Keratinocyte (primary cell): ENCODE measurements around the gene BRSK2. TPM values are rescaled to one million over a fixed set of nuclear protein-coding genes. Genes with fewer than 3 reads are reported as not detected.

ENCODE experiments used
- DNase-seq: peaks from one replicate; pipeline ENCODE4 v3.0.0-alpha.2; 2011; ENCODE audit warnings: low read depth, missing footprints, low spot score
- FAIRE-seq: peaks from 2 replicates; lab custom pipeline; 2011; peaks lifted over from hg19 to GRCh38; lab: Jason Lieb, UNC
- H2AFZ ChIP-seq: 2 replicates; pipeline ENCODE4 v1.6.0; 2012; ENCODE audit warnings: low read length, control low read depth, inconsistent platforms; ENCODE audit not compliant: control insufficient read depth
- H3K27ac ChIP-seq: 2 replicates; pipeline ENCODE4 v1.5.1; 2011; ENCODE audit warnings: low read length; ENCODE audit not compliant: control insufficient read depth, insufficient read depth
- H3K27me3 ChIP-seq: 3 replicates; pipeline ENCODE4 v1.6.0; 2011; ENCODE audit warnings: low read length; ENCODE audit not compliant: control insufficient read depth, insufficient read depth; ENCODE audit errors: extremely low read depth
- H3K36me3 ChIP-seq, 2 experiments: 2 replicates in 1 of 2; 3 replicates in 1 of 2; pipeline ENCODE4 v1.5.1; 2011; ENCODE audit warnings: low read length in 2 of 2, mild to moderate bottlenecking in 1 of 2; ENCODE audit not compliant: control insufficient read depth in 2 of 2, insufficient read depth in 2 of 2; ENCODE audit errors: extremely low read depth in 1 of 2
- H3K4me1 ChIP-seq: 3 replicates; pipeline ENCODE4 v1.5.1; 2011; ENCODE audit warnings: low read length; ENCODE audit not compliant: control insufficient read depth, insufficient read depth; ENCODE audit errors: extremely low read depth
- H3K4me2 ChIP-seq: 3 replicates; pipeline ENCODE4 v1.6.0; 2011; ENCODE audit warnings: low read depth, low read length; ENCODE audit not compliant: control insufficient read depth, insufficient read depth; ENCODE audit errors: extremely low read depth
- H3K4me3 ChIP-seq, 3 experiments: fragments of 200-600 bp in 1 of 3; sonication (generic) in 1 of 3; 2 replicates in 2 of 3; 3 replicates in 1 of 3; pipeline ENCODE4 v1.5.1; 2011 to 2016; ENCODE audit warnings: low read length in 3 of 3, mild to moderate bottlenecking in 3 of 3, control low read depth in 2 of 3, inconsistent platforms in 1 of 3, low read depth in 1 of 3, mixed read lengths in 1 of 3, mixed run types in 1 of 3, moderate library complexity in 1 of 3; ENCODE audit not compliant: control insufficient read depth in 2 of 3, insufficient read depth in 2 of 3; ENCODE audit errors: extremely low read depth in 1 of 3
- H3K79me2 ChIP-seq: 2 replicates; pipeline ENCODE4 v1.6.0; 2012; ENCODE audit warnings: low read length; ENCODE audit not compliant: control insufficient read depth, insufficient read depth
- H3K9ac ChIP-seq: 3 replicates; pipeline ENCODE4 v1.6.0; 2011; ENCODE audit warnings: low read length; ENCODE audit not compliant: control insufficient read depth, insufficient read depth; ENCODE audit errors: extremely low read depth
- H3K9me1 ChIP-seq: 3 replicates; pipeline ENCODE4 v1.6.0; 2011; ENCODE audit warnings: low read length; ENCODE audit not compliant: control insufficient read depth, insufficient read depth; ENCODE audit errors: extremely low read depth
- H3K9me3 ChIP-seq: 2 replicates; pipeline ENCODE4 v1.5.1; 2012; ENCODE audit warnings: low read depth, low read length; ENCODE audit not compliant: control insufficient read depth
- H4K20me1 ChIP-seq: 3 replicates; pipeline ENCODE4 v1.6.0; 2011; ENCODE audit warnings: low read length; ENCODE audit not compliant: control insufficient read depth, insufficient read depth; ENCODE audit errors: extremely low read depth
- EZH2 ChIP-seq: IDR thresholded peaks from one replicate; pipeline ENCODE4 v1.6.1; 2012; ENCODE audit warnings: inconsistent platforms, mild to moderate bottlenecking, low read length, moderate library complexity
- dilution Hi-C: fragments of 300-500 bp; cut with MboI; formaldehyde crosslinking; loops from one replicate; pipeline ENCODE4 v1.7.0; 2020; ENCODE audit warnings: low sequenced_read_pairs; ENCODE audit not compliant: extremely low pct_ligation_motif_present
- polyA plus RNA-seq, 5 experiments: library from polyadenylated mRNA; depleted of rRNA in 3 of 5; stranded (reverse) in 3 of 5; stranded (forward) in 1 of 5; unstranded in 1 of 5; fragments of >200 nt; gene quantifications; 1 replicate in 1 of 5; 2 replicates in 3 of 5; 3 replicates in 1 of 5; pipeline versions ENCODE4 v1.2.1 to v1.2.3, GENCODE V29; 2011 to 2012; ENCODE audit warnings: missing spikeins in 2 of 5, low read depth in 1 of 5, low replicate concordance in 1 of 5
- TF ChIP-seq, protein P1 (sequence below), 3 experiments: IDR thresholded peaks in 1 of 3; conservative IDR thresholded peaks in 1 of 3; optimal IDR thresholded peaks in 1 of 3; 2 replicates in 2 of 3; 3 replicates in 1 of 3; pipeline versions ENCODE3 to v1.5.1; 2011; ENCODE audit warnings: low read length in 3 of 3, mild to moderate bottlenecking in 3 of 3, moderate library complexity in 2 of 3, control low read depth in 1 of 3, inconsistent platforms in 1 of 3; ENCODE audit not compliant: insufficient read depth in 2 of 3; ENCODE audit errors: extremely low read depth in 1 of 3

Gene BRSK2
- polyA plus RNA-seq, 1 donor (not counting 4 experiments of a cell fraction or from before 2014, with no cell fraction given) = 0.09 TPM

DNA sequence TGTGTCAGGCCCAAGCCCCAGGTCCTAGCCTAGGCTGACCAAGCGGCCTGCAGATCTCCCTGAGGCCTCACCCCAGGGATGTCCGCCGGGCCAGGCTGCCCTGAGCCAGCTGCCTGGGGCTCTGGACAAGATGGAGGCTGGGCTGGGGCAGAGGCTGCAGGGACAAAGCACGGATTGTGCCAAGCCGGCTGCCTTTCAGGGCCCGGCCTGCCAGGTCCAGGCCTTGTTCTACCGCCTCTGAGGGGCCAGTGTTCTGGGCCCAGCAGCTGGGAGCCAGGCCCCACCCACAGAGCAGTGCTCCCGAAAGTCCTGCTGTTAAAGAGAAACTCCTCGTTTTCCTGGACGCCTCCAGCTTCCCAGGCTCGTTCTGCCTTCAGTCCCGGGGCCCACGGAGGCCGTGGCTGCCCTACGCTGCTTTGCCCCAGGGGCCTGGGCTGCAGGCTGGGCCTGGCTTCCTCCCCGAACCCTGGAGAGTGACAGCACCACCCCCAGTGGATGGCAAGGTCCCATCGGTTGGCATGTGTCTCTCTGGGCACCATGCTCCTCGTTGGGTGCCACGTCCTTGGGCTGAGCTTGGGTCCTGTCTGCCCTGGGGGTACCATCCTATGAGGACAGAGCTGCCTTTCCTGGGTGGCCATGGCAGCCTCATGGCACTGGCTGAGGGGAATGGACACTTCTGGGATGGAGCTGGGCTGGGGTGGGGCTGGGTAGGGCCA, 7.6 kb downstream of the BRSK2 start:
- TF ChIP-seq, protein P1, sequence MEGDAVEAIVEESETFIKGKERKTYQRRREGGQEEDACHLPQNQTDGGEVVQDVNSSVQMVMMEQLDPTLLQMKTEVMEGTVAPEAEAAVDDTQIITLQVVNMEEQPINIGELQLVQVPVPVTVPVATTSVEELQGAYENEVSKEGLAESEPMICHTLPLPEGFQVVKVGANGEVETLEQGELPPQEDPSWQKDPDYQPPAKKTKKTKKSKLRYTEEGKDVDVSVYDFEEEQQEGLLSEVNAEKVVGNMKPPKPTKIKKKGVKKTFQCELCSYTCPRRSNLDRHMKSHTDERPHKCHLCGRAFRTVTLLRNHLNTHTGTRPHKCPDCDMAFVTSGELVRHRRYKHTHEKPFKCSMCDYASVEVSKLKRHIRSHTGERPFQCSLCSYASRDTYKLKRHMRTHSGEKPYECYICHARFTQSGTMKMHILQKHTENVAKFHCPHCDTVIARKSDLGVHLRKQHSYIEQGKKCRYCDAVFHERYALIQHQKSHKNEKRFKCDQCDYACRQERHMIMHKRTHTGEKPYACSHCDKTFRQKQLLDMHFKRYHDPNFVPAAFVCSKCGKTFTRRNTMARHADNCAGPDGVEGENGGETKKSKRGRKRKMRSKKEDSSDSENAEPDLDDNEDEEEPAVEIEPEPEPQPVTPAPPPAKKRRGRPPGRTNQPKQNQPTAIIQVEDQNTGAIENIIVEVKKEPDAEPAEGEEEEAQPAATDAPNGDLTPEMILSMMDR (optimal IDR thresholded peaks at IDR 0.05 in 1 of 3, IDR thresholded peaks at IDR 0.05 in 1 of 3, conservative IDR thresholded peaks at IDR 0.05 in 1 of 3; ENCODE audit: extremely low read depth in 1 of 3, insufficient read depth in 2 of 3, low read length in 3 of 3) = no peak
- no peak for TF ChIP-seq EZH2
- FAIRE-seq = no peak
- dilution Hi-C loops = no loop called here
- no peak for DNase-seq
- Histone ChIP-seq H2AFZ (no peak overlapping the region), H3K4me2 (no peak overlapping the region), H3K27ac (no peak overlapping the region), H3K4me1 (no peaks in the 10 kb centered on the region), H3K79me2 (no peaks in the 10 kb centered on the region), H4K20me1 (no peaks in the 10 kb centered on the region), H3K9me3 (no peaks in the 10 kb centered on the region), H3K9ac (no peak overlapping the region), H3K9me1 (no peaks in the 10 kb centered on the region), H3K36me3 (no peaks in the 10 kb centered on the region), H3K4me3 (no peak overlapping the region), H3K27me3 (peaks cover 7% of the 10 kb centered on the region)

DNA sequence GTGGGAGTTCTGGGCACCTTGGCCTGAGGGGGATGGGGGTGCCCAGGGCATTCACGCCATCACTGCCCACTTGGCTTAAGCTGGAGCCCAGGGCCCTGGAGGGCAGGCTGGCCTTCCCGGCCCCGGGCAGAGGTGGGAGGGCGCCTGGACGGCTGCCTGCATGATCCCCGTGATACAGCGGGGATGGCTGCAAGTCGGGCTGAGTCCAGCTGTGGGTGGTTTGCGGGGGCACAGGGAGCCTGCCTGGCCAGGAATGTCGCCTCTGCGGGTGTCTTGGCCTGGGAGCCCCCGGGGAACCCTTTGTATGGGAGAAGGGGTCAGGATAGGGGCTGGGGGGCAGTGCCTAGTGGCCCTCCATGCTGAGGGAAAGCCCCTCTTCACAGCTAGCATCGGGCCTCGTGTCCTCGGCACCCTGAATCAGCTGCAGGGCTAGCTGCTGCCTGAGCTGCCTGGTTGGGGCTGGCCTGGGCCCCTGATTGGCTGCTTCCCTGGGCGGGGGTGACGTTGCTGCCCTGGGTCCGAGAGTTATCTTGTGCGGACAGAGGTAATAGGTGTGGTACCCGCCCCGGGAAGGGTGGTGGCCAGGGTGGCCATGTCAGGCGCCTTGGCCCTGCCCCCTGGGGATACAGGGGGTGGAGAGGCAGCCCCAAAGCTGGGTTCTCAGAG, 8.3 kb downstream of the BRSK2 start:
- Histone ChIP-seq H3K9ac (no peak overlapping the region), H3K79me2 (no peaks in the 10 kb centered on the region), H4K20me1 (no peaks in the 10 kb centered on the region), H3K4me1 (no peaks in the 10 kb centered on the region), H3K4me3 (no peak overlapping the region), H3K27ac (no peak overlapping the region), H3K9me3 (no peaks in the 10 kb centered on the region), H3K4me2 (no peak overlapping the region), H3K9me1 (no peaks in the 10 kb centered on the region), H3K36me3 (no peaks in the 10 kb centered on the region), H2AFZ (no peak overlapping the region), H3K27me3 (peaks cover under 1% of the 10 kb centered on the region)
- DNase-seq (no peak), FAIRE-seq (no peak)
- dilution Hi-C loops = no loop called here
- no peak for TF ChIP-seq EZH2
- TF ChIP-seq, protein P1 (optimal IDR thresholded peaks at IDR 0.05 in 1 of 3, IDR thresholded peaks at IDR 0.05 in 1 of 3, conservative IDR thresholded peaks at IDR 0.05 in 1 of 3; ENCODE audit: extremely low read depth in 1 of 3, insufficient read depth in 2 of 3, low read length in 3 of 3) = no peak
